WTC11 (cell line): ENCODE measurements around the gene TCN1.
"Not testable (repeated sequence)": the region's sequence is repeated elsewhere in the genome, so short reads cannot be mapped to it uniquely, and the experiment has no call there.

Source experiments
- ATF2 ChIP-seq: sonication (generic); formaldehyde crosslinking; IDR thresholded peaks from 2 replicates; pipeline ENCODE4 v1.8.1; 2022; ENCODE audit warnings: low read depth, missing genetic modification reagents, borderline replicate concordance
- CREB1 ChIP-seq: sonication (generic); formaldehyde crosslinking; IDR thresholded peaks from 2 replicates; pipeline ENCODE4 v1.8.0; 2023; ENCODE audit warnings: mild to moderate bottlenecking, missing genetic modification reagents
- CTCF ChIP-seq: fragments of 200-600 bp; IDR thresholded peaks from 2 replicates; pipeline ENCODE4 v1.8.0; 2022; ENCODE audit warnings: antibody characterized with exemption
- E2F1 ChIP-seq: sonication (generic); formaldehyde crosslinking; IDR thresholded peaks from 2 replicates; pipeline ENCODE4 v1.8.0; 2022; ENCODE audit warnings: mild to moderate bottlenecking, missing genetic modification reagents
- E2F5 ChIP-seq: sonication (generic); formaldehyde crosslinking; IDR thresholded peaks from 2 replicates; pipeline ENCODE4 v1.8.1; 2022; ENCODE audit warnings: mild to moderate bottlenecking, moderate library complexity, missing genetic modification reagents
- NFATC4 ChIP-seq: fragments of 250-450 bp; sonication (Bioruptor Pico); IDR thresholded peaks from 2 replicates; pipeline ENCODE4 v1.9.0; 2021; ENCODE audit warnings: mild to moderate bottlenecking
- SP1 ChIP-seq: sonication (generic); formaldehyde crosslinking; conservative IDR thresholded peaks from 2 replicates; pipeline ENCODE4 v1.8.1; 2022; ENCODE audit warnings: missing genetic modification reagents
- USF1 ChIP-seq: sonication (generic); formaldehyde crosslinking; IDR thresholded peaks from 2 replicates; pipeline ENCODE4 v1.8.0; 2022; ENCODE audit warnings: mild to moderate bottlenecking, missing genetic modification reagents
- USF2 ChIP-seq: sonication (generic); formaldehyde crosslinking; IDR thresholded peaks from 2 replicates; pipeline ENCODE4 v1.8.1; 2023; ENCODE audit warnings: mild to moderate bottlenecking, missing genetic modification reagents, moderate library complexity
- ZBTB43 ChIP-seq: sonication (generic); formaldehyde crosslinking; IDR thresholded peaks from 2 replicates; pipeline ENCODE4 v1.8.1; 2023; ENCODE audit warnings: mild to moderate bottlenecking, missing genetic modification reagents
- ZNF423 ChIP-seq: fragments of 250-450 bp; sonication (Bioruptor Pico); IDR thresholded peaks from 2 replicates; pipeline ENCODE4 v2.1.2; 2022; ENCODE audit warnings: mild to moderate bottlenecking, moderate library complexity

GRCh38 chr11:59887156-59887555 lies 20.9 kb upstream of the TCN1 start:
- TF ChIP-seq USF2 (CRISPR knock-in tag); CTCF; E2F1; SP1 (CRISPR knock-in tag); ATF2 (CRISPR knock-in tag); ZBTB43; CREB1 (CRISPR knock-in tag); ZNF423; E2F5 (CRISPR knock-in tag); USF1 (CRISPR knock-in tag); NFATC4 (CRISPR knock-in tag): not testable (repeated sequence)
